Neuronal stem cell (in vitro differentiated cells): ENCODE measurements around the gene TTC38.
A peak's percentile ranks its signal among the peaks of the same experiment; 100 is the strongest.

Source experiments
- DNase-seq: peaks from one replicate; pipeline ENCODE4 v3.0.0-alpha.2; 2013; ENCODE audit warnings: low spot score
- H2AFZ ChIP-seq: one replicate; pipeline ENCODE4 v1.6.1; 2013; ENCODE audit warnings: mild to moderate bottlenecking, low read length, inconsistent platforms
- H2AK5ac ChIP-seq: 2 replicates; pipeline ENCODE4 v1.6.1; 2013; ENCODE audit warnings: low read depth, mild to moderate bottlenecking, inconsistent platforms, low read length, moderate library complexity, mixed read lengths
- H2BK120ac ChIP-seq: 2 replicates; pipeline ENCODE4 v1.6.1; 2013; ENCODE audit warnings: low read depth, mild to moderate bottlenecking, inconsistent platforms, low read length, moderate library complexity, mixed read lengths
- H2BK12ac ChIP-seq: one replicate; pipeline ENCODE4 v1.6.1; 2013; ENCODE audit warnings: low read length, inconsistent platforms
- H2BK15ac ChIP-seq: 2 replicates; pipeline ENCODE4 v1.6.1; 2013; ENCODE audit warnings: mild to moderate bottlenecking, low read length, inconsistent platforms, mixed read lengths
- H2BK5ac ChIP-seq: one replicate; pipeline ENCODE4 v1.6.1; 2013; ENCODE audit warnings: inconsistent platforms, mild to moderate bottlenecking, low read length, moderate library complexity
- H3K14ac ChIP-seq: one replicate; pipeline ENCODE4 v1.6.1; 2013; ENCODE audit warnings: low read length, inconsistent platforms
- H3K18ac ChIP-seq: 2 replicates; pipeline ENCODE4 v1.6.1; 2013; ENCODE audit warnings: low read length, inconsistent platforms
- H3K23ac ChIP-seq: 2 replicates; pipeline ENCODE4 v1.6.1; 2013; ENCODE audit warnings: low read depth, mild to moderate bottlenecking, mixed read lengths, low read length, inconsistent platforms; ENCODE audit not compliant: poor library complexity
- H3K27ac ChIP-seq: replicated peaks from 3 replicates; pipeline ENCODE4 v1.5.1; 2013; ENCODE audit warnings: low read length, inconsistent platforms
- H3K27me3 ChIP-seq, 3 experiments: 2 replicates each; pipeline ENCODE4 v1.6.1; 2013; ENCODE audit warnings: low read length in 3 of 3, mild to moderate bottlenecking in 2 of 3, inconsistent platforms in 1 of 3, low read depth in 1 of 3, mixed read lengths in 1 of 3, moderate library complexity in 1 of 3; ENCODE audit not compliant: control insufficient read depth in 3 of 3, insufficient read depth in 3 of 3
- H3K36me3 ChIP-seq, 2 donors: replicated peaks in 1 of 2; 2 replicates each; pipeline ENCODE4 v1.6.1; 2013; ENCODE audit warnings: low read length in 2 of 2; ENCODE audit not compliant: control insufficient read depth in 2 of 2, insufficient read depth in 2 of 2
- H3K4ac ChIP-seq: 2 replicates; pipeline ENCODE4 v1.6.1; 2013; ENCODE audit warnings: inconsistent platforms, mild to moderate bottlenecking, low read length, moderate library complexity
- H3K4me1 ChIP-seq, 2 donors: 1 replicate in 1 of 2; 2 replicates in 1 of 2; pipeline ENCODE4 v1.6.1; 2013; ENCODE audit warnings: low read length in 2 of 2, low read depth in 1 of 2; ENCODE audit not compliant: control insufficient read depth in 2 of 2, insufficient read depth in 1 of 2
- H3K4me2 ChIP-seq: one replicate; pipeline ENCODE4 v1.6.1; 2013; ENCODE audit warnings: mild to moderate bottlenecking, low read length, inconsistent platforms; ENCODE audit not compliant: insufficient read depth, poor library complexity, severe bottlenecking
- H3K4me3 ChIP-seq, 2 donors: 2 replicates each; pipeline ENCODE4 v1.5.1; 2013; ENCODE audit warnings: low read length in 2 of 2, mild to moderate bottlenecking in 2 of 2, inconsistent platforms in 1 of 2, moderate library complexity in 1 of 2
- H3K79me1 ChIP-seq: one replicate; pipeline ENCODE4 v1.6.1; 2013; ENCODE audit warnings: low read depth, mild to moderate bottlenecking, inconsistent platforms, low read length, moderate library complexity
- H3K9ac ChIP-seq: one replicate; pipeline ENCODE4 v1.6.1; 2013; ENCODE audit warnings: mild to moderate bottlenecking, low read depth, low read length, inconsistent platforms; ENCODE audit not compliant: poor library complexity
- H3K9me3 ChIP-seq, 2 donors: replicated peaks in 1 of 2; 2 replicates each; pipeline versions ENCODE3 to v1.6.1; 2013; ENCODE audit warnings: low read length in 2 of 2, mild to moderate bottlenecking in 2 of 2, inconsistent platforms in 1 of 2, low read depth in 1 of 2, mixed read lengths in 1 of 2, moderate library complexity in 1 of 2; ENCODE audit not compliant: control insufficient read depth in 2 of 2, insufficient read depth in 1 of 2
- H4K8ac ChIP-seq: one replicate; pipeline ENCODE4 v1.6.1; 2013; ENCODE audit warnings: low read depth, mild to moderate bottlenecking, inconsistent platforms, low read length, moderate library complexity
- H4K91ac ChIP-seq: one replicate; pipeline ENCODE4 v1.6.1; 2013; ENCODE audit warnings: low read length, low read depth, mild to moderate bottlenecking, inconsistent platforms; ENCODE audit not compliant: poor library complexity
- WGBS, 2 donors: extraction: QIAGEN DNeasy Blood & Tissue Kit; methylation state at CpG; one replicate each; pipeline ENCODE4 v1.1.7; 2013; ENCODE audit warnings: missing lambda C conversion rate in 2 of 2, mixed read lengths in 1 of 2; ENCODE audit not compliant: insufficient read length in 2 of 2, insufficient replicate concordance in 1 of 2; ENCODE audit errors: extremely low coverage in 2 of 2; 5-methylcytosine and 5-hydroxymethylcytosine counted together

TTC38 gene

DNA sequence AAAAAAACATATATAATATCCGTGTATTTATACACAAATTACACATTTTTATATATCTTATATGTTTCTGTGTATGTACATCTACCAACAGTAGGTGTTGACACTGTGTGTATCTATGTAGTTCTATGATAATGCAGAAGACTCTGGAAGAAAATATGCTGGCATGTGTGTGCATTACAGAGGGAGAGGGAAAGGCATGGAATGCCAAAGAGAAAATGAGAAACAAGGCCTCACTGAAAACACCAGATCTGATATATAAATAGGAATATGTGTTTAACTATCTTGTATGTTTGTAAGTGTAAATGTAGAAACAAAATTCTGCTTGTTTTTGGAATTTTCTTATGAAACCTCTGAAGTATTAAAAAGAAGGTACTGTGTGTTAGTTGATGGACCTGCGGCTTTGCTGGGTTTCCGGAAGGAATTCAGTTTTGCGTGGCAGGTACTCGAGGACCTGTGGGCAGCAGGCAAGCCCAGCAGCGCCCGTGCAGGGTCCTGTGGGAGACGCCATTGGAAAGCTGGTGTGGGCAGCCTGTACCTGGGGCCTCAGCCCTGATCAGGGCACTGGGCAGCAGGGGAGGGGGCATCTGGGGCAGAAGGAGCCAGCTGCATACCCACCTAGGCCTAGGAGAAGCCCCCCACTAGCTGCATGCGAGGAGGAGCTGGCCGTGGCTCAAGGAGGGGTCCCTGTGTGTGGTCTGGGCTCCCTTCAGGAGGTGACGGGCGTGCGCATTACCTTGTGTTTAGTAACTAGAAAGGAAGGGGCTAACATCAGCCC lies 60.1 kb downstream of the TTC38 start:
- no peak overlapping the region for H3K4ac ChIP-seq
- no peak for DNase-seq
- H3K9me3 ChIP-seq, result no peaks in the 10 kb centered on the region
- no peak overlapping the region for H4K8ac ChIP-seq
- no peak overlapping the region for H4K91ac ChIP-seq
- WGBS, 2 donors, result 100% methylated on average over 1 of the region's 13 CpGs; no CpG with 5 or more reads in 1 of the 2 donors
- no peak overlapping the region for H3K27ac ChIP-seq
- H2BK12ac ChIP-seq, result no peak overlapping the region
- H3K27me3 ChIP-seq, result no peaks in the 10 kb centered on the region
- H2BK5ac ChIP-seq, result no peak overlapping the region
- no peaks in the 10 kb centered on the region for H3K4me1 ChIP-seq
- peaks cover 50 to 95% of the 10 kb centered on the region in 2 donors for H3K36me3 ChIP-seq
- no peak overlapping the region for H3K14ac ChIP-seq
- H2AK5ac ChIP-seq, result no peak overlapping the region
- no peak overlapping the region for H3K18ac ChIP-seq
- no peak overlapping the region for H2BK15ac ChIP-seq
- no peak overlapping the region for H3K4me2 ChIP-seq
- H3K79me1 ChIP-seq, result peaks cover 4% of the 10 kb centered on the region
- no peak overlapping the region for H2BK120ac ChIP-seq
- peak overlapping the region in 1 of 2 donors; percentile 38 for H3K4me3 ChIP-seq
- no peak overlapping the region for H2AFZ ChIP-seq
- no peak overlapping the region for H3K23ac ChIP-seq
- H3K9ac ChIP-seq, result no peak overlapping the region

DNA sequence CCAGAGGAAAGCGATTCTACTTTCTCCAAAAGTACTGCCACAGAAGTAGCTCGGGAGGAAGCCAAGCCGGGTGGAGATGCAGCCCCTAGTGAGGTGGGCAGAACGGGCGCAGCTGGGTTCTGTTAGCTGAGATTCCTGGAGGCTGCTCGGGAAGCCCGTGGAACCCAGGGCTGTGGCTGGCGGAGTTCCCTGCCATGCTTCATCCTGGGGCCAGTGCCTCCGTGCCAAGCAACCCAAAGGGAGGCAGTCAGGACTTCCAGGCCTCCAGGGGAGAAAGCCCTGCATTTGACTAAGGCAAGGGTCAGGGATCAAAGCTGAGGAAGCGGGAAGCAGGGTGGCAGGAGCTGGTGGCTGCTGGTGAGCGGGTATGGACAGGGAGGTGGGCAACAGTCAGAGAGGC lies 61.0 kb downstream of the TTC38 start:
- H4K91ac ChIP-seq, result no peak overlapping the region
- H3K36me3 ChIP-seq, result peaks cover 50 to 97% of the 10 kb centered on the region in 2 donors
- H3K18ac ChIP-seq, result no peak overlapping the region
- no peak overlapping the region for H3K14ac ChIP-seq
- no peak overlapping the region for H2BK120ac ChIP-seq
- H3K9ac ChIP-seq, result no peak overlapping the region
- no peak overlapping the region for H2AFZ ChIP-seq
- H2BK5ac ChIP-seq, result no peak overlapping the region
- no peak for DNase-seq
- no peak overlapping the region for H3K27ac ChIP-seq
- no peaks in the 10 kb centered on the region for H3K27me3 ChIP-seq
- H2BK12ac ChIP-seq, result no peak overlapping the region
- no peaks in the 10 kb centered on the region for H3K9me3 ChIP-seq
- H3K4me2 ChIP-seq, result no peak overlapping the region
- H2AK5ac ChIP-seq, result no peak overlapping the region
- no peak overlapping the region for H4K8ac ChIP-seq
- peaks cover 2% of the 10 kb centered on the region for H3K79me1 ChIP-seq
- no peaks in the 10 kb centered on the region for H3K4me1 ChIP-seq
- no peak overlapping the region for H2BK15ac ChIP-seq
- H3K23ac ChIP-seq, result no peak overlapping the region
- no peak overlapping the region for H3K4ac ChIP-seq
- no peak overlapping the region for H3K4me3 ChIP-seq
- WGBS, 2 donors, result no CpG with 5 or more reads among the region's 11 CpGs

DNA sequence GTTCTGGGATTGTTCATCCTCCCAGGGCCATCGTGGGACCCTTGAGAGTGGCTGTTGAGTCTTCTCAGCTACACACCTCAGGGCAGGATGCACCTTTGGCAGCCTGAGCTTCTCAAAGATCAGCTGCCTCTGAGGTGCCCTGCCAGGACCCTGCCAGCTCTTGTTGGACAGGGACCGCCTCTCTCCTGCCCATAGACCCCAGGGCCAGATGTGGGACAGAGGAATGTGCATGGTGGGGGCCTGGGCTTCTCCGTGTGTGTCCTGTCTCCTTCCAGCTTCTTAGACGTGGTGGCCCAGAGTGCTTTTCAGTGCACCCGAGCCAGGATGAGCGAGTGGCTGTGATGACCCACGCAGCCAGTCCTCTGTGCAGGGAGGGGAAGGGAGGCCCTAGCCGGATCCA lies 61.8 kb downstream of the TTC38 start:
- H2AK5ac ChIP-seq, result no peak overlapping the region
- no peak overlapping the region for H3K27ac ChIP-seq
- H3K9ac ChIP-seq, result peak overlapping the region; percentile 53
- H3K4me3 ChIP-seq, result no peak overlapping the region
- no peaks in the 10 kb centered on the region for H3K9me3 ChIP-seq
- H3K36me3 ChIP-seq, result peaks cover 46 to 90% of the 10 kb centered on the region in 2 donors
- no peak overlapping the region for H2BK15ac ChIP-seq
- H3K18ac ChIP-seq, result no peak overlapping the region
- no peak overlapping the region for H4K91ac ChIP-seq
- H4K8ac ChIP-seq, result no peak overlapping the region
- H2BK120ac ChIP-seq, result no peak overlapping the region
- no peak overlapping the region for H3K23ac ChIP-seq
- no peak overlapping the region for H2AFZ ChIP-seq
- no peak overlapping the region for H3K4me2 ChIP-seq
- H3K4me1 ChIP-seq, result no peaks in the 10 kb centered on the region
- H3K4ac ChIP-seq, result no peak overlapping the region
- no peaks in the 10 kb centered on the region for H3K27me3 ChIP-seq
- H3K79me1 ChIP-seq, result peaks cover 2% of the 10 kb centered on the region
- DNase-seq, result no peak
- no peak overlapping the region for H2BK5ac ChIP-seq
- no peak overlapping the region for H2BK12ac ChIP-seq
- no CpG with 5 or more reads among the region's 8 CpGs for WGBS, 2 donors
- H3K14ac ChIP-seq, result no peak overlapping the region

DNA sequence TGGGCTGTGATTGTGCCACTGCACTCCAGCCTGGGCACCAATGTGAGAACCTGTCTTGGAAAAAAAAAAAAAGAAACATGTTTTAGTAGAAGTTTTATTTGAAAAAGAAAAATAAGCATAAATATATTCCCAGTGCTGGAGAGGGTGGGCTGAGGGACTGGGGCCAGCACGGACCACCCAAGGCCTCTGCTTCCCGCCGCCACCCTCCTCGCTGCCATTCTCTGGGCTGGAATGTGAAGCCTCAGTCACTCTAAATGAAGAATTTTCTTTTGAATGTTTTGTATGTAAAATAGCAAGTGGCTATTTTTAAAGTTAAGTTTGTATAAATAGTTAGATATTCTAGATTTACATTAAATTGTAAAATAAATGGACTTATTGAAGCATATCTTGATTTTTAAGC lies 62.6 kb downstream of the TTC38 start:
- Histone ChIP-seq H2BK120ac (no peak overlapping the region), H3K4me3 (no peak overlapping the region), H3K27me3 (no peaks in the 10 kb centered on the region), H2AK5ac (no peak overlapping the region), H4K8ac (no peak overlapping the region), H4K91ac (no peak overlapping the region), H2BK15ac (no peak overlapping the region), H2BK12ac (no peak overlapping the region), H3K27ac (no peak overlapping the region), H3K79me1 (peaks cover 2% of the 10 kb centered on the region), H3K4me2 (no peak overlapping the region), H3K23ac (no peak overlapping the region), H2AFZ (no peak overlapping the region), H3K9ac (no peak overlapping the region), H3K36me3 (peaks cover 46 to 83% of the 10 kb centered on the region in 2 donors), H3K18ac (no peak overlapping the region), H2BK5ac (no peak overlapping the region), H3K14ac (no peak overlapping the region), H3K4ac (no peak overlapping the region), H3K9me3 (no peaks in the 10 kb centered on the region), H3K4me1 (no peaks in the 10 kb centered on the region)
- no CpG with 5 or more reads among the region's 4 CpGs for WGBS, 2 donors
- DNase-seq, result no peak
